ENCODE data around the gene TRABD2B.
A peak's percentile ranks its signal among the peaks of the same experiment; 100 is the strongest.

The TRABD2B gene

GRCh38 chr1:47756006-47756405 lies 241.2 kb downstream of the TRABD2B start:
- no peak for DNase-seq (ENCODE audit: low spot score)

DNA sequence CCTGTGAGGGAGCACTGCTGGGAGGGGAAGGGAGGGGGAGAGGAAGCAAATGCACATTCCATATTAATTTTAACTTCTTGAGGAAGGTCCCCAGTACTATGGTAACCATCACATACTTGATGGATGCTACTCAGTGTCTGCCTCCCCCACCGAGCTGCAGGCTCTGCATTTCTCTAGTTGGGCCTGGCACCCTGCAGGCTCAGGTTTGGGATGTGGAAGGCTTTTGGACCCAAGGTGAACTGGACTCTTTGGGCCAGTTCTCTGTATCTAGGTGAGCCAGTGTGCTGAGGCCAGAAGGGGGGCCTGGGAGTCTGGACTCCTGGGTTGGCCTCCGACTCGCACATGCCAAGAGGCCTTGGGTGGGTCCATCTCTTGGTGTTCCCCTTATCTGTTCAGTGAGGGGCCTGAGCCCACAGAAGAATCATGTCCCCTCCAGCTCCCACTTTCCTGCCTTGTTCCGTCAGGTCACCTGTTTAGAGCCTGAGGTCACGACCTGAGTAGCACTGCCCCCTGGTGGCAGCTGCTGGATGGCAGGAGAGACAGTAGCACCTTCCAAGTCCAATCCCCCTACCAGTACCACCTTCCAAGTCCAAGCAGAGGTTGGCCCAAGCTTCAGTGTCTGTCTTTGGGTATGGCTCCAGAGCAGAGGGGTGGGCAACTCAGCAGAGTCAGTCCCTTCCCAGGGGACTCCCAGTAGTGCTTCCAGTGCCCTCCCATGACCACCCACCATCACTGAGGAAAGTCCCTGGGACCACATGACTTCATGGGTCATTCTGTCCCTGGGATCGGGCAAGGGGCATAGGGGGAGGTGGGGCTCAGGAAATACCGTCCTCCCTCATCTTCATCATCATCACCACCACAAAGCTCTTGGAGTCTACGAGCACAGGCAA lies 241.8 kb downstream of the TRABD2B start:
- DNase-seq (ENCODE audit: low spot score) = no peak

GRCh38 chr1:47754221-47754620 lies 243.0 kb downstream of the TRABD2B start:
- DNase-seq (ENCODE audit: low spot score) = no peak

DNA sequence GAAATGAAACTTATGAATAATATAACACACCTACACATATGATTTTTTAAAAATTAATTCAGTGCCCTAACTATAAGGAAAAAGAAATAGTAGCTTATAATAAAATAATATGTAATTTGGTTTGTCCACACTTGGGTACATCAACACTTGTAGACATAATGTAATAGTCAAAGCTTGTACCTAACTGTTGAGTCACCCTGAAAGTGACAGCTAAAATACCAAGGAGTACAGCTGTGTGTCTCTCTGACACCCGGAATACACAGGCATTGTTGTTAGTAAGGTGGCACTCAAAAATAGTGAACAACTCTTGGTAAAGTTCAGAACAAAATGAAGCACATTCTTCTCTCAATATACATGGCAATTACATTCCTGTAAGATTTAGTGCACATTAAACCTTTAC lies 243.4 kb downstream of the TRABD2B start:
- no peak for DNase-seq (ENCODE audit: low spot score)

GRCh38 chr1:47752559-47752958 lies 244.6 kb downstream of the TRABD2B start:
- no peak for DNase-seq (ENCODE audit: low spot score)

GRCh38 chr1:47751996-47752451 lies 245.2 kb downstream of the TRABD2B start:
- DNase-seq (ENCODE audit: low spot score) = no peak

DNA sequence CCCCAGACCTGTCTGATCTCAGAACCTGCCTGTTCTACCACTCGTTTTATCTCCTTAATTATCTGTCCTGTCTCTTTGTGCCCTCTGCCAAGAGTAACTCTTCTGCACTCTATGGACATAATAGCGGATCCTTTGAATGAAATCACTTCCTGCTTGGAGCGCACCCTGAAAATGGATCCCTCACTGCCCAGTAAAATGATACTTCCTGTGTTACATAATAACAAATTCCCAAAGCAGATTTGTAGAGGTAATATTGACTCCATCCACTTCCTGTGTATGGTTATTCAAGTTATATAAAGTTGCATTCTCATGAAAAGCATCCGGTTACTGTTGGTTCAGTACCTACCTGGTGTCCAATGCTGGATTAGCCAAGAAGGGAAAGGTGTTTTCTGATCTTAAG lies 246.0 kb downstream of the TRABD2B start:
- no peak for DNase-seq (ENCODE audit: low spot score)

DNA sequence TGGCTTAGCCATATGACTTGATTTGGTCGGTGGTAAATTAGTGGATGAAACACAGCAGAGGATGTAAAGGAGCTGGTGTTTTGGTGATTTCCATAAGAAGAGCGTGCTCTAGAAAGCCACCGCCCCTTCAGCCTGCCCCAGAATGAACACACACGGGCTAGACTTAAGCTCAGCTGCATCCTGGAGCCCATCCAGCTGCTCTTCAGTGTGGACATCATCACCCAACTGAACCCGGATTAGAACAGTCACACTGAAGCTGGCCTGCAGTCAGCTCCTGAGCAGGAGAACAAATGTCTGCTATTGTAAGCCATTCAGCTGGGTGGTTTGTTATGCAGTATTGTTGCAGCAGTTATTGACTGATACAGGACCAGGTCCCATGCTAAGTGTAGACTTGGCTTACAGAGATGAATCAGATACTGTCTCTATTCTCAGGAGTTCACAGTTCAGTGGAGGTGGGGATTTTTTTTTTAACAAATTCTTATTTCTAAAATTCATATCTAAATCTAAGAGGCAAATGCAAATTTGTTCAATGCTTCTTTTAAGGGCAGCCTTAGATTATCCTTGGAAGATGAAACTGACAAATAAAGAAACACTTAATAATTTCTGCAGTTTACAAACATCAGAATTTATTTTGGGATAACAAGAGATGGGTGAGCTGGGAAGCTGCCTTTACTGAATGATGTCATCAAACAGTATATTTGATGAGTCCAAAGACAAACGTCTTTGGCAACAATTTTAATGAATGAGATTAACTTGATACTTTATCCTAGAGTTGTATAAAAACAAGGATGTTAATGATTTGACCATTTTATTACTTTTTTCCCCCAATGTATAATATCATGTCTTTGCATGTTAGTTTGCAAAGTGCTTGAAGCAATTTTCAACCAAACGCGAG lies 251.2 kb downstream of the TRABD2B start:
- DNase-seq (ENCODE audit: low spot score) = no peak

DNA sequence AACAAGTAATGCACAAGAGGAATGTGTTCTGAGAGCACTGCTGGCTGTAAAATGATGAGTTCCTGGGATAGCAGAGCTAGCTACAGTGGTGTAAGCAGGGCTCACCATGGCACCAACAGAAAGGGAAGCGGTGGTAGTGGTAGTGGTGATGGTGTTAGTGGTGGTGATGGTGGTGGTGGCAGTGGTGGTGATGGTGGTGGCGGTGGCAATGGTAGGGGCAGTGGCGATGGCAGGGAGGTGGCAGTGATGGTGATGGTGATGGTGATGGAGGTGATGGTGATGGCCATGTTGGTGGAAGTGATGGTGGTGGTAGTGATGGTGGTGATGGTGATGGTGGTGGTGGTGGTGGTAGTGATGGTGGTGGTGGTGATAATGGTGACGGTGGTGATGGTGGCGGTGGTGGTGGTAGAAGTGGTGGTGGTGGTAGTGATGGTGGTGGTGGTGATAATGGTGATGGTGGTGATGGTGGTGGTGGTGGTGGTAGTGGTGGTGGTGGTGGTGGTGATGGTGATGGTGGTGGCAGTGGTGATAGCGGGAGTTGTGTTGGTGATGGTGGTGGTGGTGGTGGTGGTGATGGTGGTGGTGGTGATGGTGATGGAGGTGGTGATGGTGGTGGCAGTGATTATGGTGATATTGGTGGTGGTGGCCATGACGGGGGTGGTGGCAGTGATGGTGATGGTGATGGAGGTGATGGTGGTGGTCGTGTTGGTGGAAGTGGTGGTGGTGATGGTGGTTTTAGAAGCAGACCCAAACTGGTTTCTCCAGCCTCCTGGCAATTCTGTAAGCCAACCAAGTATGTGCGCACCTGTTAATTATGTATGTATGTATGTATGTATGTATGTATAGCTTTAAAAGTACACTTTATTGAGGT lies 254.1 kb downstream of the TRABD2B start:
- no peak for DNase-seq (ENCODE audit: low spot score)

DNA sequence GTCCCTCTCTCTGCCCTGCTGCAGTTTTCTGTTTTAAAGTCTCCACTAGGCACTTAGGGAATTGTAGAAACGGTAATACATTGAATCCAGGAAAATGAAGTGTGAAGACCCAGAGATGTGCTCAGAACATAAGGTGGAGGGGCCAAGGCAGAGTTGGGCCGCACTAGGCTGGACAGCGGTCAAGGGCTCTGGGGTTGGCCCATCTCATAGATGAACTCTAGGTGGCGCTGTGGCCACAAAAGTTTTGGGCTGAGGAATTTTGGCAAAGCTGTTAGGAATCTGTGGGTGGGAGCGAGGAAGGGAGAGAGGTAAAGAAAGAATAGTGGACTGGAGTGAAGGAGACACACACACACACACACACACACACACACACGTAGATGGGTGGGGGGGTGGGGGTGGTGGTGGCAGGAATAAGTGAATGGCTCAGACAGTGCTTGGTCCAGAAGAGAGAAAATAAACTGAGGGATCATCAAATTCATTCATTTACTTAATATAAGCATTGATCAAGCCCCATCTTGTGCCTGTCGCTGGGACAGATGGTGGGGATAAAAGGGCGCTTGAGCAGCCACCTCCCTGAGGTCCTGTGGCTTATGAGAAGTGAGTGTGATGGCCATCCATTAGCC lies 258.5 kb downstream of the TRABD2B start:
- peak; percentile 72 for DNase-seq (ENCODE audit: low spot score)

- DNase-seq (ENCODE audit: low spot score) = no peak
Observed at GRCh38 chr1:47732489-47732888, 264.7 kb downstream of the TRABD2B start.

GRCh38 chr1:47731730-47732129 lies 265.5 kb downstream of the TRABD2B start:
- no peak for DNase-seq (ENCODE audit: low spot score)

- DNase-seq (ENCODE audit: low spot score) = no peak
Observed at GRCh38 chr1:47729685-47730084, 267.5 kb downstream of the TRABD2B start.

GRCh38 chr1:47727697-47728085 lies 269.5 kb downstream of the TRABD2B start:
- DNase-seq (ENCODE audit: low spot score) = no peak

GRCh38 chr1:47727051-47727696 lies 270.0 kb downstream of the TRABD2B start:
- no peak for DNase-seq (ENCODE audit: low spot score)

DNA sequence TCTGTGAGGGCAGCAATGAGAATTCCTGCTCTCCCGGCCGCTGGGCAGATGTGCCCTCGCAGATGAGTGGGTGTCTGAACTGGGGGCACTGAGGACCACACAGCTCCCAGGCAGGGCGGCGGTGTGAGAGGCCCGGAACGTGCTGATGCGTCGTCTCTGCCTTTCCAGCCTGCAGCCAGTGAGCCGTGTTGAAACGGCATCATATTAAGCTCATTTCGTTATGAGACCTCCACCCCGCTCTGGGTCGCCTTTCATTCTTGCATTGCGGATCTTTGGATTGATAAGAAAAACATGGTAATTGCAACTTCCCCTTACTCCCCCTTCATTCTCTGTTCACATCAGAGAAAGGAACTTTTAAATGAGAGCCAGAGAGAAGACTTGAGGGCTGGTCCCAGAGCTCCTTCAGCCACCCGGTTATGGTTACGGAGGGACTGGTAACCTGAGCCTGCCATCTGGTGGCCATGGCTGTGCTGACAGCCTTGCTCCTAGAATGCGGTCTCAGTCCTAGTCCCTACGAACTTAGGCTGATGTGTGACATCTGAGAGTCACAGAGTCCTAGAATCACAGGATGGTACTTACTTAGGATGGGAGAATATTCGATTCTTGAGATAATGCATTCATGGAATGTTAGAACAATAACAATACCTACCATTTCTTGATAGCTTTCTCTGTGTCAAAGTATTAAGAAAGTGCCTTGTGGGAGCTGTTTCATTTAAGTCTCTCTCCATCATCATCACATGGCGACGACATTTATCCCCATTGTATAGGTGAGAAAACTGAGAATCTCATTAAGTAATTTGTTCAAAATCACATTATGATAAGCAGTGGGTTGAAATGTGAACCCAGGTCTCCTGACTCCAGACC lies 271.0 kb downstream of the TRABD2B start:
- DNase-seq (ENCODE audit: low spot score) = peak; percentile 91

GRCh38 chr1:47725511-47725991 lies 271.6 kb downstream of the TRABD2B start:
- DNase-seq (ENCODE audit: low spot score) = no peak

DNA sequence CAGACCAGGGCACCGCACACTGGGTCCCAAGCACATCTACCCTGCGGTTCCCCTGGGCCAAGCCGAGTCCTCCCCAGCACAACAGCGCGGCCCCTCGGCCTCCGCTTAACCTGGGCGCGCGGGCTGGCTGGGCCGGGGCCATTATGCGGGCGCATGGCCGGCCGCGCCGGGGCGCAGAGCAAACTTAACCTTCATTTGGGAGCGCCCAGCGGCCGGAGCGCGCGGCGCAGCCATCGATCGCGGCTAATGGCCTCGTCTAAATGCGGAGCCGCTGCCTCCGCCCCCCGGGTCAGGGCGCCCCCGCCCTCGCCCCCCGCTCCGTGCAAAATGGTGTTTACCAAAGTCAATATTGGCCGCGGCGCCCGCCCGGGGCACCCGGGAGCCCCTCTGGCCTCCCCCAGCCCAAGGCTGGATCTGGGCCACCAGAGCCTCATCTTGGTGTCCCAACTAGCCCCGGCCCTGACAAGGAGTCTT lies 272.1 kb downstream of the TRABD2B start:
- peak; percentile 36 for DNase-seq (ENCODE audit: low spot score)

DNA sequence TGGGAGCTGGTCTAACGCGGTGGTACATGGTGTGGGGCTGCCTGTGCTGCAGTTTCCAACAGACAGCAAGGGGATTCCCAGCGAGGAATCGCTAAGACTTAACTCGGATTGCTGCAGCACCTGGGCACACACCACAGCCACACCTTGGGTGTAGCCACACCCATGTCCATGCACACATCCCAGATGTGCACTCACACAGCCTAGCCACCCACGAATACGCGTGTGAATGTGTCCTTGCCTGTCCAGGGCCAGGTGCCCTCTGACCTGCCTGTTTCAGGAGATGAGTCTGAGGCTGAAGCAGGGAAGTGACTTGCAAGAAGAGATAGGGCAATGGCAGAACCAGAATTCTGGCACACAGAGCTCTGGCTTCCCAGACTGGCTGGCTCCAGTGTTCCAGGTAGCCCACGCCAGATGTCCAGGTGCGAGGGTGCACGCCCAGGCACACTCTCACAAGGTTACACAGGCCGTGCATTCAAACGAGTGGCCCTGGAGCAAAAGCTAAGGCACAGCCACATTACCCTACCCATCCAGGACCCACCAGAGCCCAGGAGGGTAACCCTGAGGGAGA lies 272.7 kb downstream of the TRABD2B start:
- DNase-seq (ENCODE audit: low spot score) = no peak

All from GM03348 (cell line).